H1 (cell line): ENCODE results near the gene ZNF625. TPM values are rescaled to one million over a fixed set of nuclear protein-coding genes. Genes with fewer than 3 reads are reported as not detected.

ENCODE experiments used
- polyA plus RNA-seq, 7 experiments: library from polyadenylated mRNA; depleted of rRNA in 3 of 7; stranded (reverse) in 5 of 7; unstranded in 2 of 7; fragments of >200 nt in 5 of 7; fragments of 200-250 nt in 2 of 7; gene quantifications; 1 replicate in 5 of 7; 2 replicates in 1 of 7; 4 replicates in 1 of 7; pipeline versions ENCODE4 v1.2.1 to v1.2.3, GENCODE V29; 2011 to 2013; ENCODE audit warnings: missing spikeins in 2 of 7, mixed read lengths in 2 of 7
- small RNA-seq: library from polyadenylated mRNA; stranded (forward); fragments of <200 nt; extraction: miRNeasy Mini kit (QIAGEN cat#:217004); gene quantifications from one replicate; pipeline ENCODE3, GENCODE V24; 2013; ENCODE audit not compliant: insufficient read depth
- total RNA-seq: library from RNA; stranded (reverse); fragmentation: NEBNext Ultra II Directional; extraction: Animal tissue kit (Norgen Biotek cat#: 25700); gene quantifications from 2 replicates; pipeline ENCODE4 v1.2.1, GENCODE V29; 2021

Gene ZNF625
- total and polyA plus RNA-seq, 2 of the 8 experiments (the other 6 are each of a cell fraction or from before 2014, with no cell fraction given) = 2.5 to 26.8 TPM

Small RNA genes within 50 kb of the gene (small RNA-seq; reads per million reads assigned to genes)
- gene RNA5SP467 = not detected

Other genes starting within 250 kb of the ZNF625 start
- gene ZNF700, start 231.6 kb downstream of the ZNF625 start, total RNA-seq = 9.4 and 10.5 TPM in 2 replicates
- gene ZNF700, start 231.6 kb downstream of the ZNF625 start, polyA plus RNA-seq (2011; rRNA removed) = 1.5 and 3.0 TPM in 2 replicates
- gene ZNF763, start 191.7 kb downstream of the ZNF625 start, total RNA-seq = 1.7 TPM in 2 replicates
- gene ZNF763, start 191.7 kb downstream of the ZNF625 start, polyA plus RNA-seq (2011; rRNA removed) = 0.39 and 0.46 TPM in 2 replicates
- 1.4 and 1.8 TPM in 2 replicates for gene ZNF433, start 121.1 kb downstream of the ZNF625 start, total RNA-seq
- gene ZNF433, start 121.1 kb downstream of the ZNF625 start, polyA plus RNA-seq (2011; rRNA removed) = 0.68 and 0.71 TPM in 2 replicates
- 9.1 and 9.5 TPM in 2 replicates for gene ZNF878, start 103.8 kb downstream of the ZNF625 start, total RNA-seq
- 0.57 and 0.91 TPM in 2 replicates for gene ZNF878, start 103.8 kb downstream of the ZNF625 start, polyA plus RNA-seq (2011; rRNA removed)
- gene ZNF844, start 92.0 kb downstream of the ZNF625 start, total RNA-seq = 9.4 and 9.8 TPM in 2 replicates
- 2.7 and 3.1 TPM in 2 replicates for gene ZNF844, start 92.0 kb downstream of the ZNF625 start, polyA plus RNA-seq (2011; rRNA removed)
- gene ZNF20, start 16.4 kb downstream of the ZNF625 start, total RNA-seq = 7.4 and 9.0 TPM in 2 replicates
- gene ZNF20, start 16.4 kb downstream of the ZNF625 start, polyA plus RNA-seq (2011; rRNA removed) = 0.75 and 1.6 TPM in 2 replicates
- gene ZNF136, start 6.4 kb upstream of the ZNF625 start, total RNA-seq = 6.9 and 9.9 TPM in 2 replicates
- 0.85 and 1.6 TPM in 2 replicates for gene ZNF136, start 6.4 kb upstream of the ZNF625 start, polyA plus RNA-seq (2011; rRNA removed)
- 2.8 and 3.2 TPM in 2 replicates for gene ZNF44, start 138.1 kb upstream of the ZNF625 start, total RNA-seq
- gene ZNF44, start 138.1 kb upstream of the ZNF625 start, polyA plus RNA-seq (2011; rRNA removed) = 0.72 and 1.3 TPM in 2 replicates
- 2.3 and 3.0 TPM in 2 replicates for gene ZNF563, start 176.9 kb upstream of the ZNF625 start, total RNA-seq
- 0.66 and 0.91 TPM in 2 replicates for gene ZNF563, start 176.9 kb upstream of the ZNF625 start, polyA plus RNA-seq (2011; rRNA removed)
- gene ZNF442, start 208.9 kb upstream of the ZNF625 start, total RNA-seq = 2.0 and 2.4 TPM in 2 replicates
- 0.17 and 0.60 TPM in 2 replicates for gene ZNF442, start 208.9 kb upstream of the ZNF625 start, polyA plus RNA-seq (2011; rRNA removed)
- gene ZNF799, start 244.5 kb upstream of the ZNF625 start, total RNA-seq = 3.0 and 4.2 TPM in 2 replicates
- gene ZNF799, start 244.5 kb upstream of the ZNF625 start, polyA plus RNA-seq (2011; rRNA removed) = 0.49 and 1.00 TPM in 2 replicates